GM12878 (cell line): Measurements from ENCODE around the gene TYK2. TPM values are rescaled to one million over a fixed set of nuclear protein-coding genes. Genes with fewer than 3 reads are reported as not detected.
"Not testable (repeated sequence)": the region's sequence is repeated elsewhere in the genome, so short reads cannot be mapped to it uniquely, and the experiment has no call there.

Experiments
- ATAC-seq: fragments of 200-7000 bp; cut with Tn5 transposase; 3 replicates; pipeline ENCODE4 v1.9.1; 2020; ENCODE audit warnings: mild to moderate bottlenecking, moderate library complexity
- BruUV-seq: library from RNA; stranded (reverse); fragments of 400-500 nt; replicated peaks from 2 replicates; lab custom pipeline; 2021; lab: Mats Ljungman, UMichigan
- CTCF ChIA-PET: fragments of 300-600 bp; sonication (Branson Sonifier 250); formaldehyde crosslinking; extraction: SDS; loops from one replicate; lab custom pipeline; 2021; ENCODE audit warnings: inconsistent platforms; lab: Yijun Ruan, JAX
- POLR2A ChIA-PET: fragments of 350-600 bp; formaldehyde crosslinking; extraction: SDS; loops from one replicate; lab custom pipeline; 2021; ENCODE audit warnings: inconsistent platforms; lab: Charles Lee
- RAD21 ChIA-PET: fragments of 300-600 bp; sonication (Branson Sonifier 250); formaldehyde crosslinking; loops from one replicate; lab custom pipeline; 2023; ENCODE audit warnings: antibody characterized with exemption; ENCODE audit not compliant: unreplicated experiment; lab: Charles Lee
- SMC1A ChIA-PET: fragments of 300-600 bp; sonication (Branson Sonifier 250); formaldehyde crosslinking; loops from one replicate; lab custom pipeline; 2023; ENCODE audit not compliant: unreplicated experiment, uncharacterized antibody; lab: Charles Lee
- DNase-seq: peaks from one replicate; pipeline ENCODE4 v3.0.0-alpha.2; 2011; ENCODE audit warnings: low read depth, low spot score
- FAIRE-seq: peaks from 3 replicates; lab custom pipeline; 2011; peaks lifted over from hg19 to GRCh38; lab: Jason Lieb, UNC
- H2AFZ ChIP-seq: 2 replicates; pipeline ENCODE4 v1.6.0; 2011; ENCODE audit warnings: low read depth, low read length, control low read depth; ENCODE audit not compliant: control insufficient read depth
- H3K27ac ChIP-seq: 2 replicates; pipeline ENCODE4 v1.5.1; 2011; ENCODE audit warnings: control low read depth; ENCODE audit not compliant: control insufficient read depth, insufficient read depth
- H3K27me3 ChIP-seq, 2 experiments: replicated peaks in 1 of 2; 2 replicates each; pipeline versions ENCODE4 v1.6.0 to v1.6.1; 2011; ENCODE audit warnings: low read length in 1 of 2; ENCODE audit not compliant: control insufficient read depth in 2 of 2, insufficient read depth in 2 of 2
- H3K36me3 ChIP-seq, 2 experiments: 2 replicates each; pipeline ENCODE4 v1.5.1; 2011; ENCODE audit warnings: low read length in 1 of 2; ENCODE audit not compliant: control insufficient read depth in 2 of 2, insufficient read depth in 2 of 2
- H3K4me1 ChIP-seq: 2 replicates; pipeline ENCODE4 v1.6.1; 2011; ENCODE audit warnings: mild to moderate bottlenecking, low read length, moderate library complexity, mixed read lengths; ENCODE audit not compliant: control insufficient read depth, insufficient read depth
- H3K4me2 ChIP-seq: 2 replicates; pipeline ENCODE4 v1.6.0; 2011; ENCODE audit warnings: control low read depth; ENCODE audit not compliant: control insufficient read depth, insufficient read depth
- H3K4me3 ChIP-seq: fragments of 200-600 bp; sonication (generic); 2 replicates; pipeline ENCODE4 v1.5.1; 2016
- H3K79me2 ChIP-seq: 2 replicates; pipeline ENCODE4 v1.6.0; 2011; ENCODE audit warnings: low read length; ENCODE audit not compliant: control insufficient read depth, insufficient read depth
- H3K9ac ChIP-seq: 2 replicates; pipeline ENCODE4 v1.8.0; 2011; ENCODE audit warnings: low read length, control low read depth, mixed read lengths; ENCODE audit not compliant: control insufficient read depth, insufficient read depth
- H3K9me3 ChIP-seq: replicated peaks from 3 replicates; pipeline ENCODE4 v1.5.1; 2011; ENCODE audit warnings: mild to moderate bottlenecking, low read length; ENCODE audit not compliant: control insufficient read depth, insufficient read depth
- H4K20me1 ChIP-seq: 2 replicates; pipeline ENCODE4 v1.6.0; 2011; ENCODE audit not compliant: control insufficient read depth, insufficient read depth
- HCFC1 ChIP-seq: fragments of 150-350 bp; IDR thresholded peaks from 2 replicates; pipeline ENCODE4 v1.6.1; 2014; ENCODE audit warnings: low read length
- HDAC6 ChIP-seq: fragments of 200-600 bp; sonication (generic); IDR thresholded peaks from one replicate; pipeline ENCODE4 v1.8.0; 2017; ENCODE audit warnings: antibody characterized with exemption; ENCODE audit not compliant: unreplicated experiment
- SIX5 ChIP-seq: IDR thresholded peaks from 2 replicates; pipeline ENCODE4 v1.6.1; 2011; ENCODE audit warnings: mild to moderate bottlenecking, low read depth, low read length, moderate library complexity; ENCODE audit not compliant: severe bottlenecking
- SRF ChIP-seq, 2 experiments: IDR thresholded peaks; 2 replicates each; pipeline ENCODE4 v1.6.1; 2011; ENCODE audit warnings: low read depth in 2 of 2, low read length in 2 of 2, mild to moderate bottlenecking in 1 of 2, moderate library complexity in 1 of 2
- WGBS: methylation state at CpG from one replicate; pipeline ENCODE4 v1.1.6; 2016; ENCODE audit warnings: low lambda C conversion rate; ENCODE audit not compliant: insufficient replicate concordance, insufficient coverage; ENCODE audit errors: missing lambda C conversion rate; 5-methylcytosine and 5-hydroxymethylcytosine counted together
- in situ Hi-C: fragments of 300-500 bp; cut with MboI; formaldehyde crosslinking; loops from 9 replicates; pipeline ENCODE4 v1.14.3; 2018; ENCODE audit warnings: mixed read lengths
- intact Hi-C: fragments of 100-400 bp; cut with micrococcal nuclease; formaldehyde crosslinking; loops from one replicate; pipeline ENCODE4 v1.14.2; 2022; ENCODE audit not compliant: unreplicated experiment
- polyA plus RNA-seq, 11 experiments: library from polyadenylated mRNA; depleted of rRNA in 4 of 11; unstranded in 6 of 11; stranded (reverse) in 5 of 11; fragments of >200 nt; fragmentation: Nextera tagmentation in 4 of 11; fragmentation: Illumina TruSeq in 1 of 11; extraction: Ambion mirVana in 4 of 11; extraction: Trizol in 1 of 11; gene quantifications; 1 replicate in 1 of 11; 2 replicates in 10 of 11; pipeline versions ENCODE4 v1.2.1 to v1.2.3, GENCODE V29; 2011 to 2016; ENCODE audit warnings: inconsistent platforms in 2 of 11, missing spikeins in 2 of 11, low read depth in 1 of 11
- total RNA-seq, 4 experiments: library from RNA; depleted of rRNA in 3 of 4; stranded (reverse); fragments of >200 nt in 3 of 4; fragmentation: Illumina TruSeq in 1 of 4; extraction: Trizol in 1 of 4; gene quantifications; 2 replicates each; pipeline versions ENCODE4 v1.2.1 to v1.2.3, GENCODE V29; 2013 to 2021
- TF ChIP-seq, protein P1 (sequence below): fragments of 450-650 bp; IDR thresholded peaks from 2 replicates; pipeline ENCODE4 v1.6.1; 2016; ENCODE audit warnings: mild to moderate bottlenecking

The TYK2 gene
- total and polyA plus RNA-seq, 10 of the 15 experiments (the other 5 are each of a cell fraction or from before 2014, with no cell fraction given), result 36.4 to 364 (median 179) TPM

DNA sequence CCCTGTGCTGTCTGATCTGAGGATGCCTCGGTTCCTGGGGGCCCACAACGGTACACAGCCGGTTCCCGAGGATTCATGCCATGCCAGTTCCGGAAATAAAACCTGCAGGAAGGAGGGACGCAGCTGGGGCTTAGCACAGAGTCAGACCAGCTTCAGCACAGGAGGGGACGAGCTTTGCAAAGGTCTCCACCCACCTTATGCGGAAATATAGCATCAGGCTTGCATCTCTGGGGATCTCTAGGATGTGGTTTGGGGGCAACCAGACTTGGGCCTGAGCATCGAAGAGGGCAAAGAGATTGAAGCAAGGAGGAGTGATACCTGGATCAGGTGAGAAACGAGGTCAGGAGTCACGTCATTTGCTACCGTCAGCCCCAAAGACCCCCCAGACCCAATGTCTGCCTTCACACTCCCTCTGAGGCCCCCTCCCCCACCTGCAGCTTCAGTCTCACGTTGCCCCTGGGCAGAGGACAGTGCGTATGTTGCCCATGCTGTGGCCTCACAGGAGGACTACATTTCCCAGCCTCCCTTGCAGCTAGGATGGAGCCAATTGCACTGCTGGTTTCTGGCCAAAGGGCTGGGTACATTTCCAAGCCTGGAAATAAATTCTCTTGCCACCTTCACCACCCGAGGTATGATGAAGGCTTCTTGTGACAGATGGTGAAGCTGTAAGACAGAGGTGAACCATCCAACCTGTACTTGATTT, 12.1 kb downstream of the TYK2 start:
- peak; percentile 49; the same call in 2 of the 3 replicates for ATAC-seq
- RAD21 ChIA-PET, result no interaction called here
- FAIRE-seq, result no peak
- no TSS peak for BruUV-seq
- no peaks in the 10 kb centered on the region for H3K4me1 ChIP-seq
- H3K4me2 ChIP-seq, result no peak overlapping the region
- H3K9ac ChIP-seq, result no peak overlapping the region
- H3K36me3 ChIP-seq, result peaks cover 32 to 36% of the 10 kb centered on the region in 2 experiments
- no peaks in the 10 kb centered on the region for H3K27me3 ChIP-seq
- H2AFZ ChIP-seq, result no peak overlapping the region
- 89% methylated on average over 15 of the region's 15 CpGs for WGBS
- no peak overlapping the region for H3K4me3 ChIP-seq
- no peak for DNase-seq
- H3K27ac ChIP-seq, result no peak overlapping the region
- H4K20me1 ChIP-seq, result no peaks in the 10 kb centered on the region; the same call in 1 of the 2 replicates
- CTCF ChIA-PET, result no interaction called here
- SMC1A ChIA-PET, result no interaction called here
- peak; percentile 58 for TF ChIP-seq HCFC1
- TF ChIP-seq SIX5, result peak; percentile 56
- TF ChIP-seq HDAC6, result no peak
- H3K9me3 ChIP-seq, result no peaks in the 10 kb centered on the region; the same call in 2 of the 3 replicates
- no peaks in the 10 kb centered on the region; the same call in 1 of the 2 replicates for H3K79me2 ChIP-seq
- in situ Hi-C loops (no loop called here), intact Hi-C loops (no loop called here)
- POLR2A ChIA-PET, result no interaction called here

- peaks cover 36% of the 10 kb centered on the region in 2 experiments for H3K36me3 ChIP-seq
- H3K4me2 ChIP-seq, ATAC-seq, H3K4me1 ChIP-seq, H3K4me3 ChIP-seq, DNase-seq, BruUV-seq, H4K20me1 ChIP-seq, intact Hi-C loops, in situ Hi-C loops, H3K79me2 ChIP-seq: not testable (repeated sequence)
- SMC1A ChIA-PET, result interaction anchor here (1.5 kb wide), 1 partner anchor 22 kb away, joined by 3 read pairs; no protein-coding TSS in a partner anchor
- TF ChIP-seq, protein P1, sequence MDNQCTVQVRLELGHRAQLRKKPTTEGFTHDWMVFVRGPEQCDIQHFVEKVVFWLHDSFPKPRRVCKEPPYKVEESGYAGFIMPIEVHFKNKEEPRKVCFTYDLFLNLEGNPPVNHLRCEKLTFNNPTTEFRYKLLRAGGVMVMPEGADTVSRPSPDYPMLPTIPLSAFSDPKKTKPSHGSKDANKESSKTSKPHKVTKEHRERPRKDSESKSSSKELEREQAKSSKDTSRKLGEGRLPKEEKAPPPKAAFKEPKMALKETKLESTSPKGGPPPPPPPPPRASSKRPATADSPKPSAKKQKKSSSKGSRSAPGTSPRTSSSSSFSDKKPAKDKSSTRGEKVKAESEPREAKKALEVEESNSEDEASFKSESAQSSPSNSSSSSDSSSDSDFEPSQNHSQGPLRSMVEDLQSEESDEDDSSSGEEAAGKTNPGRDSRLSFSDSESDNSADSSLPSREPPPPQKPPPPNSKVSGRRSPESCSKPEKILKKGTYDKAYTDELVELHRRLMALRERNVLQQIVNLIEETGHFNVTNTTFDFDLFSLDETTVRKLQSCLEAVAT, result peak; percentile 87
- TF ChIP-seq SRF (IDR thresholded peaks at IDR 0.05; ENCODE audit: low read depth in 2 of 2, low read length in 2 of 2), result 0 out of 4 replicates have a peak, but pooled peaks of 1 of the 2 experiments have one; percentile 44
- TF ChIP-seq, all 136 proteins: peak for 2; not testable (repeated sequence) for 134
- RAD21 ChIA-PET, result interaction anchor here (0.6 to 1.7 kb wide), 2 partner anchors 47 to 108 kb away, joined by 3 to 4 read pairs; no protein-coding TSS in a partner anchor
- H3K27me3 ChIP-seq, H2AFZ ChIP-seq, H3K9me3 ChIP-seq, FAIRE-seq, H3K27ac ChIP-seq, H3K9ac ChIP-seq: not testable (repeated sequence)
- CTCF ChIA-PET, result interaction anchor here (0.7 to 1.4 kb wide), 4 partner anchors 22 to 94 kb away, joined by 3 to 5 read pairs (median 4); no protein-coding TSS in a partner anchor
- 98% methylated on average over 4 of the region's 4 CpGs for WGBS
- POLR2A ChIA-PET, result interaction anchor here (0.6 kb wide), 1 partner anchor 147 kb away, joined by 3 read pairs; no protein-coding TSS in a partner anchor
Measured at GRCh38 chr19:10366950-10367512, 13.3 kb downstream of the TYK2 start.
